Endothelial cell of umbilical vein (primary cell): ENCODE measurements around the gene IL18.

Source experiments
- EZH2 ChIP-seq: IDR thresholded peaks from 2 replicates; pipeline ENCODE4 v1.6.1; 2012; ENCODE audit warnings: borderline replicate concordance, low read depth, mild to moderate bottlenecking, moderate library complexity, low read length, inconsistent platforms; ENCODE audit not compliant: severe bottlenecking
- FOS ChIP-seq: IDR thresholded peaks from 2 replicates; pipeline ENCODE4 v1.6.1; 2011; ENCODE audit warnings: mild to moderate bottlenecking, low read length, moderate library complexity, borderline replicate concordance; ENCODE audit not compliant: insufficient read depth
- MYC ChIP-seq: IDR thresholded peaks from one replicate; pipeline ENCODE4 v1.6.1; 2011; ENCODE audit warnings: mild to moderate bottlenecking, low read depth, low read length
- POLR2A ChIP-seq: IDR thresholded peaks from 2 replicates; pipeline ENCODE4 v1.6.1; 2012; ENCODE audit warnings: low read depth, mild to moderate bottlenecking, control low read depth, low read length
- POLR2AphosphoS5 ChIP-seq: IDR thresholded peaks from 2 replicates; pipeline ENCODE4 v1.6.1; 2012; ENCODE audit warnings: low read depth, mild to moderate bottlenecking, control low read depth, low read length, moderate library complexity; ENCODE audit not compliant: insufficient read depth
- TF ChIP-seq, protein P1 (sequence below), 2 donors: IDR thresholded peaks; 1 replicate in 1 of 2; 2 replicates in 1 of 2; pipeline ENCODE4 v1.5.1; 2011; ENCODE audit warnings: low read length in 2 of 2, mild to moderate bottlenecking in 2 of 2, moderate library complexity in 2 of 2, control low read depth in 1 of 2, inconsistent platforms in 1 of 2, low read depth in 1 of 2; ENCODE audit not compliant: insufficient read depth in 1 of 2; ENCODE audit errors: extremely low read depth in 1 of 2

DNA sequence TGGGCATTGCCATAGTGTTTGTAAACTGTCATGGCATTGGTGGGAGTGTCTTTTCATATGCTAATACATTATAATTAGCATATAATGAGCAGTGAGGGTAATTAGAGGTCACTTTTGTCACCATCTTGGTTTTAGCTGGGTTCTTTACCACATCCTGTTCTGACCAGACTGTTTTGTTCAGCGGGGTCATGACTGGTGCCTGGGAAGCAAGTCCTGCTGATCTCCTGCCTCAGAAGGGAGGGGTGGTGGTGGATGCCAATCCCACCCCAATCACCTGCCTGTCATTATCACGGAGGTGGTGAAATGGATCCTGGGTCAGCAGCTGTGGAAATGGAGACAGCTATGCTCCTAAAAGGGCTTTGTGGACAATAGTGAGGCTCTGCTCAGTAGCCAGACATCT is 31.2 kb downstream of the IL18 start:
- no peak for TF ChIP-seq MYC
- TF ChIP-seq EZH2: no peak
- TF ChIP-seq, protein P1, sequence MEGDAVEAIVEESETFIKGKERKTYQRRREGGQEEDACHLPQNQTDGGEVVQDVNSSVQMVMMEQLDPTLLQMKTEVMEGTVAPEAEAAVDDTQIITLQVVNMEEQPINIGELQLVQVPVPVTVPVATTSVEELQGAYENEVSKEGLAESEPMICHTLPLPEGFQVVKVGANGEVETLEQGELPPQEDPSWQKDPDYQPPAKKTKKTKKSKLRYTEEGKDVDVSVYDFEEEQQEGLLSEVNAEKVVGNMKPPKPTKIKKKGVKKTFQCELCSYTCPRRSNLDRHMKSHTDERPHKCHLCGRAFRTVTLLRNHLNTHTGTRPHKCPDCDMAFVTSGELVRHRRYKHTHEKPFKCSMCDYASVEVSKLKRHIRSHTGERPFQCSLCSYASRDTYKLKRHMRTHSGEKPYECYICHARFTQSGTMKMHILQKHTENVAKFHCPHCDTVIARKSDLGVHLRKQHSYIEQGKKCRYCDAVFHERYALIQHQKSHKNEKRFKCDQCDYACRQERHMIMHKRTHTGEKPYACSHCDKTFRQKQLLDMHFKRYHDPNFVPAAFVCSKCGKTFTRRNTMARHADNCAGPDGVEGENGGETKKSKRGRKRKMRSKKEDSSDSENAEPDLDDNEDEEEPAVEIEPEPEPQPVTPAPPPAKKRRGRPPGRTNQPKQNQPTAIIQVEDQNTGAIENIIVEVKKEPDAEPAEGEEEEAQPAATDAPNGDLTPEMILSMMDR (IDR thresholded peaks at IDR 0.05; ENCODE audit: extremely low read depth in 1 of 2, insufficient read depth in 1 of 2, low read depth in 1 of 2, low read length in 2 of 2): no peak
- no peak for TF ChIP-seq FOS
- no peak for TF ChIP-seq POLR2AphosphoS5
- TF ChIP-seq POLR2A: no peak
